Endometrial microvascular endothelial cells (primary cell): ENCODE measurements around the gene KRTAP19-8. TPM values are rescaled to one million over a fixed set of nuclear protein-coding genes. Genes with fewer than 3 reads are reported as not detected.

Experiments
- in situ Hi-C: cut with HindIII; loops from 2 replicates; pipeline ENCODE4 v1.10.0; 2017; ENCODE audit warnings: low sequenced_read_pairs, low pct_unique_long_range_greater_than_20kb; ENCODE audit errors: inconsistent ontology term
- total RNA-seq: library from RNA; depleted of rRNA; stranded (reverse); fragments of >200 nt; gene quantifications from one replicate; pipeline ENCODE4 v1.2.3, GENCODE V29; 2015; ENCODE audit errors: inconsistent ontology term

Gene KRTAP19-8
- not detected for total RNA-seq

- in situ Hi-C loops: no loop called here
These were observed at the start of gene KRTAP19-8 for GRCh38 chr21:31038376-31038775. Gene KRTAP19-8 (minus strand): TSS chr21:31038476. CDS start chr21:31038443, 33 bp downstream.

- in situ Hi-C loops: no loop called here
These were observed 49.6 kb upstream of the KRTAP19-8 start for GRCh38 chr21:31087639-31088473.

DNA sequence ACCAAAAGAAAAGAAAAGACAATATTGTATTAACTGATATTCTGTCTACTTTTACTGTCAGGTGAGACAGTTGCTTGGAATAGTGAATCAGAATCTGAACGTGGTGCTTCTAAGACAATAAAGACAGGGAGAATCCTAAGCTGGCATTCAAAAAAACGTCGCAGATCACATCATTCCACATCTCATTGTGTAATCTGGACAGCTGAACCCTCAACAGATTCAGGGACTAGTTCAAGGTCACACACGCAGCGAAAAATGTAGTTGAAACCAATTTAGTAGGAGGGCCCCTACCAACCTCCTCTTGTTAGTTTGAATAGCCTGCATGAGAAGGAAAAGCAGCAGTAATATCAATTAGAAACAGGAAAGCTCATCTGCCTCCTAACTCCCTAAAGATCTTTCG, 46.4 kb upstream of the KRTAP19-8 start:
- in situ Hi-C loops: no loop called here

GRCh38 chr21:31078796-31079195, 40.5 kb upstream of the KRTAP19-8 start:
- in situ Hi-C loops: no loop called here

DNA sequence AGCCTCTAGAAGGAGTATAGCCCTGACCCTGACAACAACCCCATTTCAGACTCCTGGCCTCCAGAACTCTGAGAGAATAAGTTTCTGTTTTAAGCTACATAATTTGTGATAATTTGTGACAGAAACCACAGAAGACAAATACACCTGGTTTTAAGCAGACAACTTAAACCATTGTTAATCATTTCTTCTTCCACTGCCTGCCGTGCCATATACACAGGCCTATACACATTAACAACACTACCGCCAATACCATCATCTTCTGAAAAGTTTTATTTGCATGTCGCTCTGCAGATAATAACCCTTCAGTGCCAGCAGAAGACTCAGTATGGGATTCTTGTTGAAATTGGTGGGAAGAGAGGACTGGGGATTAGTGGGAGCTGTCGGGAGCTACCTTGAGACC, 39.9 kb upstream of the KRTAP19-8 start:
- in situ Hi-C loops: no loop called here

GRCh38 chr21:31075848-31076247, 37.6 kb upstream of the KRTAP19-8 start:
- in situ Hi-C loops: no loop called here

DNA sequence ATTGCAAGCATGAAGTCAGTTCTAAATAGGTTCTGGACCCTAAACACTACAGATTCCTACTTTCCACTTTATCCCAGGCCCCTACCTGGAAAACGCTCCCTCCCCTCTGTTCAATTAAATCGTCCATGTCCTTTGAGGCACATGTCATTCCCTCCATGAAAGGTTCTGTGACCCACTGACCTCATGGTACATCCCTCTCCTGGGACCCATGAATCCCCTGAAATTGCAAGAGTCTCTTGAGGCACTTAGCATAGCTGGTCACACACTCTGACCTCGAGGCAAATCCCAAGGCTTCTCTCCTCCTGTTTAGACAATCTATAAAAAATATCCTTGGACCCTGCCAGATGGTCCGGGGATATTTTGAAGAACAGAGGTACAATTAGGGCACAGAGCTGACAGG, 34.3 kb upstream of the KRTAP19-8 start:
- in situ Hi-C loops: no loop called here

DNA sequence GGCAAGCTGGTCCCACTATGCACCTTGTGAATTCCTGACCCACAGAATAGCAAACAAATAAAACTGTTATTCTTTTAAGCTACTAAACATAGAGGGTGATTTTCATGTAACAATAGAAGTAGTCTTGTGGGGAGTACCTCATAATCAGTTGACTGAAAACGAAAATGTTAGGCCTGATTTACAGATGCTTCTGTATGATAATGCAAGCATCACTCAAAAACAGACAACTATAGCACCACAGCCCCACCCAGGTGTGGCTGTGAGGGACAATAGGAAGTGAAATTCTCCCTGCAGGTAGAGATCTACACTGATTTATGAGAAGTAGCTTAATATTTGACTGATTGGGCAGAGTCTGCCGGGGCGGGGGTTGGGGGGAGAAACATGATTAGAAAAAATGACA, 26.5 kb upstream of the KRTAP19-8 start:
- in situ Hi-C loops: no loop called here

DNA sequence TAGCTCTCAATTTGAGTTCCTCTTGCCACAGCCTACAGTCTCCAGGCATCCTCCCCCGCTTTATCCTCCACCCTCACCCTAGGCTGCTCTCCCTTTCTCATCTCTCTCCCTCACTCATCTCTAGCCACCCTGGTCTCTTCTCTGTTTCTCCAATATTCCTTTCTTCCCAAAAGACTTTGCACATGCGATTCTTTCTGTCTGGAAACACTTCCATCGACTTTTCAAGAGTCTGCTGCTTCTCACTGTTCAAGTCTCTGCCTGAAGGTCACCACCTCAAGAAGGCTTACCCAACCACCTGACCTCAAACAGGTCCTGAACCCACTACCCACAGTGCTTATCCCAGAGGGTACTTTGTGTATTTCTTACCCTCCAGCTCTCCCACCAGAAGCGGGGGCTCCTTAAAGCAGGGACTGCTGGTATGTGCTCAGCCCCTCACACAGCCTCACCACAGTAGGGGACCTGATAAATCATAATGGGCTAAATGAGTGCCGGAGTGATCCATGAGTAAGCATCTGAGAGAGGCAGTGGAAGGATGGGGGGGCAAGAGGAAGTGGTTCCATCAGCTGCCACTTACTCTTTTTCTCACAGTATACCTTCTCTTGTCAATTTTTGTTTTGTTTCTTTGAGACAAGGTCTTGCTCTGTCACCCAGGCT, 14.3 kb upstream of the KRTAP19-8 start:
- in situ Hi-C loops: no loop called here

- in situ Hi-C loops: no loop called here
These were observed 12.4 kb upstream of the KRTAP19-8 start for GRCh38 chr21:31050577-31051157.

DNA sequence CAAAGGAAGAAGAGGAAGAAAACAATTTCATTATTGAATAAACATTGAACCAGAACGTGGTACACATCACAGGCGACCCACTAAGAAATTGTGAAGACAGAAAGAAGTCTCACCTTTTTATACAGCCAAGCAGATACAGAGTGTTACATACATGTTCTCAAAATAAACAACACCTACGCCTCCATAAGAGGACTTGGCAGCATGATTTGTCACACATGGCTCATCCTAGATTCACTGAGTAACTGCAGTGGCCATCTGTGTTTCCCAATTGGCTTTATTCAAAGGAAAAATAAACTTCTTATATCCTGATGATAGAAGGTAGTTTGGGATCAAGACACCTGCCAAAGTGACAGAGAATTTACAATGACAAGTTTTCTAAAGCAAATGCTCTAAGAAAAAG, 7.6 kb upstream of the KRTAP19-8 start:
- in situ Hi-C loops: no loop called here

- in situ Hi-C loops: no loop called here
These were observed 5.2 kb upstream of the KRTAP19-8 start for GRCh38 chr21:31043471-31043870.

DNA sequence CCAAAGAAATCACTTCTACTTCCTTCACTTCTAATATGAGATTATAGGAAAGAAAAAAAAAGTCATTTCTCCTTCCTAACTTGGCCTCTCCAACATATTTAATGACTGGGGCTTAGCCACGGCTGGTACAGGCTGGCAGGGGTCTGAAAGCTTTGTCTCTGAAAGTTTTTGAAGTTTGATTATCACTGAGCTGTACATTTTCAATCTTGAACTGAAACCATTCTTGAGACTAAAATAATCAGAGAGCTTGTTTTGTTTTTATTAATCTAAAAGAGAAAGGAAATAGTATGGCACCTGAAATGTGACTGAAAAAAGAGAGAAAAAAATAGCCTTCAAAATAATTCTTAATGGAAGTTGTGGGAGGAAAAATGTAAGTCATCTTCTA, 3.8 kb upstream of the KRTAP19-8 start:
- in situ Hi-C loops: no loop called here

DNA sequence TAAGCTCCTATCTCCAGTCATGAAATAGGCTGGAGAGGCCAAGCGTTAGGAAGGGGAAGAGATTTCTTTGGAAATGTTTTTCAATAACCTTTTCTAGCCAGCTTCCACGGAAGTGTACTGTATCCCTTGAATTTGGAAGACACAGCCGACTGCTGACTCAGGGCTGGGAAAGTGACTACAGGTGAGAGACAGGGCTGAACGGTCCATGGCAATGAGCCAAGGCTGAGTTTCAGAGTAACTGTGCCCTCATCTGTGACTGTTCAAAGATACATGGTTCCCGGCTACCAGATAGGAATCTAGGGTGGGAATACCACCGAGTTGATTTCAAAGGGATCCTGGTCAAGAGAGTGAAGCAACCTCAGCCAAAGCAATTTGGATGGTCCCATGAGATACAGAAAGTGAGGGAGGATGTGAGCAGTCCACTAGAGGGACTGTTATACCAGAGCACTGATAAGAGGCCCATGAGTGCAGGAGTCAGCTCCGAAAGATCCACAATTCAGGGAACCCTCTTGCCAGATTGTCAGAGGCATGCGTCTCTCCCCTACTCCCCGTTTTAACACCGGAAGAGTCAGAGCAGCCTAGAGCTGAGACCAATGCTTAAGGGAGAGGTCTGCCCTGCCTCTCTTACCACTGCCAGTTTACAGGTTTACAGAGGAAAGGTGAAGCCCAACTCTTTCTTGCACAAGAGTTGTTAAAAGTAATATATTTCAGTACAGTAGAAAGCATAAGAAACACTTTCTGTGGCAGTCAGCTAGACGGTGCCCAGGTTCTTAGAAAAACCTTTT, 3.2 kb upstream of the KRTAP19-8 start:
- in situ Hi-C loops: no loop called here

DNA sequence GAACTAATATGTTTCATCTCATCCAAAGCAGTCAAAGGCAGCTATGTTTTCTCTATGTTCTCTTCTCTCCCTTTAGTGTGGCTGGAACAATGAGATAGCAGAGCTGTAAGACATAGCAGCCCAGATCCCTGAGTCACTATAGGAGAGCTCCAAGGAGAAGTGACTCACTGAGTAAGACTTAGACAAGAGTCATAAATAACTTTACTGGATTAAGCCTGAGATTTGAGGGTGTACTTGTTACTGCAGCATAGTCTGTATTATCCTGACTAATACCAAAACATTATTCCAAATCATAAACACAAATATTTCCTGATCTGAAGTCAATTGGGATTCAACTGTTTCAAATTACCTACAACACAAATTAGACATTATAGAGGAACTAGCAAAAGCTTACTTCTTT, 3.9 kb downstream of the KRTAP19-8 start:
- in situ Hi-C loops: no loop called here

DNA sequence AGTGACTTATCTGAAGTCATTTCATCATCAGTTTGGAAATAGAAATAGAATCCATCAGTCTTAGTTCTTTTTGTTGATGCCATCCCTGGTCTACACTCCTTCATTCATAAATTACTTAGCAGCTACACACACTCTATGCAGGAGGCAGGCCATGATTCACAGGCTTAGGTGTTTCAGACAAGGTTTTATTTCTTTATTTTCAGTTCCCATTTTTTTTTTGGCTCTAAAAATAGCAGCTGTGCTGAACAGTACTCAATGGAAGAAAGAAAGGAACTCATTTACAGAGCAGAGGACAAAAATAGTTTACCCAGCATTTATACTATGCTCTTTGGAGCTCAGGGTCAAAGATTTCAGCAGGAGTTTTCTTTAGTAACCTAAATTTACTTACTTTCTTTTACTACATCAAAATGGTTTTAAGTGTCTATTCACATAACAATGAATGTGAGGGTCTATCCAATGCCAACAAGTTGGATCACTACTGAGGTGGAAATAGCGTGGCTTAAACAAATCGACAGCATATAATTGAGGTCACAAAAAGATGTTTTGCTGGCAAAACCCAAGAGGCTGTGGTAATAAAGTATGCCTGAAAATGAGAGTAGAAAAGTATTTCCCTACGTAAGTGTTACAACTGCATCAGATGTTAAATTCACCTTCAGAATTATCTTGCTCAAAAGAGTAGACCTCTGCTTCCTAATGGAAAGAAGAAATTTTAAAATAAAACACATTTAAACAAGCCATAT, 7.7 kb downstream of the KRTAP19-8 start:
- in situ Hi-C loops: no loop called here

DNA sequence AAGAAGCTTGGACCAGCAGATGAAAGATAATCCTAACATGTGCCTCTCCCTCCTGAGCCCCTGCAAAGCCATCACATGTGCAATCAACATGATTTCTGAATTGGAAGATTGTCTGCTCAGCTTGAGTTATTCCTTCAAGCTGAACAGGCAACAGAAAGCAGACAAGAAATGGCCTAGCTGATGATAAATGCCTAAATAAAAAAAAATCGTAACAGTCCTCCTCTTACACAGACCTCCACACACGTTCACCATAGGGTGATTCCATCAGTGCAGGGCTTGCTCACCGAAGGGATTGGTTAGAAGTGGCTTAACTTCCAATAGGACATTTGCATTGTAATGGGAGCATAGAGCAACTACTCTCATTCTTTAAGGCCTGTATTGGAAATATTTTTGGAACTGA, 14.6 kb downstream of the KRTAP19-8 start:
- in situ Hi-C loops: no loop called here

DNA sequence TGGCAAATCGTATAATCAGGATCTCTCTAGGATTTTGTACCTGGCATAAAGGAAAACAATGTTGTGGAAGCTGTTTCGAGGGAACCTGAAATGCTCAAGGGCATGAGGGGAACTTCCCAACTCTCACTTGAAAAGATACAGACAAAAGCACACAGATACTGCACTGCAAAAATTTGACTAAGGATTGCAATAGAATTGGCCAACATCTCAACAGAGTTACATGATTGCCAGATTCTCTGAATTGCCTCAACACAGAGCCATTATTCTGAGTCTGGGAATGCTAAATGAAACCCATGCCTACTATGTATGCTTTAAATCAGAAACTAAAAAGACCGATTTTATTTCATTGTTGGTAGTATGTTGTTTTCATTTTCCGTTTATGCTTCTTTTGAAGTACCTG, 16.0 kb downstream of the KRTAP19-8 start:
- in situ Hi-C loops: no loop called here

DNA sequence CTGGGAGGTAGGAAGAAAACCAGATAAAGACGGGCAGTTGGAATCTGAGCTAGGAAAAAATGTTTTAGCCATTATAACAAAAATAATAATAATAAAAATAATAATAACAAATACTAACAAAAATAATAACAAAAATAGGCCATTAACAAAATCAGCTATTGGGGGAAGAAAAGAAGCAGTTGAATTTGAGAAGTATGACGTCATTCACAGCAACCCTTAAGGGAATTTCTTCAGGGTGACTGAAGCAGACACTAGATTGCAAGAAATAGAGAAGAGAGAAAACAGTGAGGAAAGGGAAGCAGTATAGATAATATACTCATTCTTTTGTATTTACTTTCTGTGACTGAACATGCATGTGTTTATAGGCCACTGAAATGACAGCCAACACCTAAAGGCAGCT, 20.0 kb downstream of the KRTAP19-8 start:
- in situ Hi-C loops: no loop called here
